Measurements from ENCODE around the gene VEGFA.
A peak's percentile ranks its signal among the peaks of the same experiment; 100 is the strongest.

The VEGFA gene

GRCh38 chr6:43769526-43770371, at the start of gene VEGFA:
TSS of gene VEGFA (plus strand) at chr6:43770211.
- DNase-seq (ENCODE audit: low read depth in 2 of 2, low spot score in 1 of 2) = peak; percentile 74 to 82

- no peak for DNase-seq (ENCODE audit: low read depth in 2 of 2, low spot score in 1 of 2)
Measured at GRCh38 chr6:43720999-43721398, 49.0 kb upstream of the VEGFA start.

GRCh38 chr6:43722920-43723545, 47.0 kb upstream of the VEGFA start:
- DNase-seq (ENCODE audit: low read depth in 2 of 2, low spot score in 1 of 2) = no peak

- peak in 1 of 2 donors; percentile 40 for DNase-seq (ENCODE audit: low read depth in 2 of 2, low spot score in 1 of 2)
Measured at GRCh38 chr6:43723737-43724295, 46.2 kb upstream of the VEGFA start.

GRCh38 chr6:43724354-43724753, 45.7 kb upstream of the VEGFA start:
- no peak for DNase-seq (ENCODE audit: low read depth in 2 of 2, low spot score in 1 of 2)

GRCh38 chr6:43724914-43725642, 44.9 kb upstream of the VEGFA start:
- DNase-seq (ENCODE audit: low read depth in 2 of 2, low spot score in 1 of 2) = peak in 1 of 2 donors; percentile 26

GRCh38 chr6:43725643-43726580, 44.1 kb upstream of the VEGFA start:
- DNase-seq (ENCODE audit: low read depth in 2 of 2, low spot score in 1 of 2) = no peak

GRCh38 chr6:43727634-43728033, 42.4 kb upstream of the VEGFA start:
- no peak for DNase-seq (ENCODE audit: low read depth in 2 of 2, low spot score in 1 of 2)

GRCh38 chr6:43728586-43728985, 41.4 kb upstream of the VEGFA start:
- DNase-seq (ENCODE audit: low read depth in 2 of 2, low spot score in 1 of 2) = no peak

GRCh38 chr6:43729537-43729936, 40.5 kb upstream of the VEGFA start:
- DNase-seq (ENCODE audit: low read depth in 2 of 2, low spot score in 1 of 2) = no peak

- DNase-seq (ENCODE audit: low read depth in 2 of 2, low spot score in 1 of 2) = no peak
Measured at GRCh38 chr6:43730634-43731033, 39.4 kb upstream of the VEGFA start.

- DNase-seq (ENCODE audit: low read depth in 2 of 2, low spot score in 1 of 2) = no peak
Measured at GRCh38 chr6:43733471-43734293, 36.3 kb upstream of the VEGFA start.

GRCh38 chr6:43734294-43734665, 35.7 kb upstream of the VEGFA start:
- no peak for DNase-seq (ENCODE audit: low read depth in 2 of 2, low spot score in 1 of 2)

- DNase-seq (ENCODE audit: low read depth in 2 of 2, low spot score in 1 of 2) = no peak
Measured at GRCh38 chr6:43735642-43736199, 34.3 kb upstream of the VEGFA start.

GRCh38 chr6:43736211-43736786, 33.7 kb upstream of the VEGFA start:
- DNase-seq (ENCODE audit: low read depth in 2 of 2, low spot score in 1 of 2) = no peak

- no peak for DNase-seq (ENCODE audit: low read depth in 2 of 2, low spot score in 1 of 2)
Measured at GRCh38 chr6:43736844-43737243, 33.2 kb upstream of the VEGFA start.

- no peak for DNase-seq (ENCODE audit: low read depth in 2 of 2, low spot score in 1 of 2)
Measured at GRCh38 chr6:43737272-43738081, 32.5 kb upstream of the VEGFA start.

- DNase-seq (ENCODE audit: low read depth in 2 of 2, low spot score in 1 of 2) = no peak
Measured at GRCh38 chr6:43738267-43738676, 31.7 kb upstream of the VEGFA start.
